HFF-Myc (cell line): Measurements from ENCODE around the gene ZNF670.

Experiments used
- DNase-seq: peaks from one replicate; pipeline ENCODE4 v3.0.0-alpha.2; 2011; ENCODE audit warnings: low read depth; ENCODE audit errors: extremely low read depth
- H3K4me3 ChIP-seq: replicated peaks from 2 replicates; pipeline ENCODE4 v1.5.1; 2011; ENCODE audit warnings: low read depth, mild to moderate bottlenecking, control low read depth, low read length
- TF ChIP-seq, protein P1 (sequence below): IDR thresholded peaks from 2 replicates; pipeline ENCODE4 v1.5.1; 2012; ENCODE audit warnings: mild to moderate bottlenecking, low read depth, low read length, control low read depth; ENCODE audit errors: missing control alignments

The ZNF670 gene

DNA sequence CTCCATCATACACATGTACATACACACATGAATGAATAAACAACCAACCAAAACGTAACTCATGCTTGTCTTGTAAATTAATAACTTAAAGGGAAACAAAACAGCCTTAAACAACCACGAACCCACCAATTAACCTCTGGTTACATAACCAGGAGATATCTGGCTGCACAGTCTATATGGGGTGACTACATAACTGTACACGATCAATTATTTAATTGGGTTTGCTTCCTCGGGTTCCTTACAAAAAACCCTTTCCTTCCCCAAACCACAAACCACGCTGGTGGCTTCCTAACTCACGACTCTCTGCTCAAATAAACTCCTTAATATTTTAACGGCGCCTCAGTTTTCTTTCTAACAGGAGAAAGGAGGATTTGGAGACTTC is 744 bp downstream of the ZNF670 start:
- peak overlapping the region; percentile 84 for H3K4me3 ChIP-seq
- TF ChIP-seq, protein P1, sequence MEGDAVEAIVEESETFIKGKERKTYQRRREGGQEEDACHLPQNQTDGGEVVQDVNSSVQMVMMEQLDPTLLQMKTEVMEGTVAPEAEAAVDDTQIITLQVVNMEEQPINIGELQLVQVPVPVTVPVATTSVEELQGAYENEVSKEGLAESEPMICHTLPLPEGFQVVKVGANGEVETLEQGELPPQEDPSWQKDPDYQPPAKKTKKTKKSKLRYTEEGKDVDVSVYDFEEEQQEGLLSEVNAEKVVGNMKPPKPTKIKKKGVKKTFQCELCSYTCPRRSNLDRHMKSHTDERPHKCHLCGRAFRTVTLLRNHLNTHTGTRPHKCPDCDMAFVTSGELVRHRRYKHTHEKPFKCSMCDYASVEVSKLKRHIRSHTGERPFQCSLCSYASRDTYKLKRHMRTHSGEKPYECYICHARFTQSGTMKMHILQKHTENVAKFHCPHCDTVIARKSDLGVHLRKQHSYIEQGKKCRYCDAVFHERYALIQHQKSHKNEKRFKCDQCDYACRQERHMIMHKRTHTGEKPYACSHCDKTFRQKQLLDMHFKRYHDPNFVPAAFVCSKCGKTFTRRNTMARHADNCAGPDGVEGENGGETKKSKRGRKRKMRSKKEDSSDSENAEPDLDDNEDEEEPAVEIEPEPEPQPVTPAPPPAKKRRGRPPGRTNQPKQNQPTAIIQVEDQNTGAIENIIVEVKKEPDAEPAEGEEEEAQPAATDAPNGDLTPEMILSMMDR: no peak
- DNase-seq: no peak

DNA sequence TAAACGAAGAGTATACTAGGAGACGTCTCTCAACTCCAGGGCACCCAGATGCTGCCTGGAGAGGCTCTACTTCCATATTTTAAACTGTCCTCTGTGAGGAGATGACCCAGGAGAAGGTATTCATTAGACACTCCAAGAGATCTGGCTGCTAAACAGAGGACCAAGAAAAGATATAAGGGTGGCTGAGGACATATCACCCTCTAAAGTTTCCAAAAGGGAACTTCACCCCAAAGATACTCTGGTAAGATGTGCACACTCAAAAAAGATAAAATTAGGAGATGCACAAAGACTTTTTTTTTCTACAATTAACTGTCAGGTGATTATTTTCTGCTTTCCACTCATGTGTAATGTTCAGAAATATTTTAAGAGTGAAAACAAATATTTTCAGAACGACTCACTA is 1.4 kb downstream of the ZNF670 start:
- no peak for DNase-seq
- H3K4me3 ChIP-seq: peak overlapping the region; percentile 84
- TF ChIP-seq, protein P1: no peak

DNA sequence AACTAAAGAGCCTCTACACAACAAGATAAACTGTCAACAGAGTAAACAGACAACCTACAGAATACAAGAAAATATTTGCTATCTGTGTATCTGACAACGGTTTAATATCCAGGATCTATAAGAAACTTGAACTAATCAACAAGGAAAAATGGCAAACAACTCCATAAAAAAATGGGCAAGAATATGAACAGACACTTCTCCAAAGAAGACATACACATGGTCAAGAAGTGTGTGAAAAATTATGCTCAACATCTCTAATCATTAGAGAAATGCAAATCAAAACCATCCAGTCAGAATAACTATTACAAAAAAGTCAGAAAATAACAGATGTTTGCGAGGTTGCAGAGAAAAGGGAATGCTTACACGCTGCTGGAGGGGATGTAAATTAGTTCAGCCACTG is 8.0 kb downstream of the ZNF670 start:
- TF ChIP-seq, protein P1: no peak
- no peak for DNase-seq
- no peak overlapping the region for H3K4me3 ChIP-seq

DNA sequence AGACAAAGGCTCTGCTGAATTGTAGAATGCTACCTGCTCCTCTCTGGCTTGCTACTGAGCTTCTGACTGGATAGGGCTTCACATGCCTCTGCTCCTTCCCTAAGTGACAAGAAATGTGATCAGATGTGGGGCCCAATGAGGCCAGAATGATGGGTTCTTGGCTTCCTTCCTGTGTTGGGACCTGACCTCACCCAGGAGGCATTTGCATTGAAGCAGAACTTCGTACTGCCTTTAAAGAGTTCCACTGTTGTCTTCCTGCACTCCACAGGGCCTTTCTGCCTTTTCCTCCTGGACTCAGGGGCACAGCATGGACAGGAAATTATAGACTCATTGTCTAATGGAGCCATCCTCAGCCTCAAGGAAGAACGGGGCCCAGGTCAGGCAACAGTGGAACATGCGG is 14.3 kb downstream of the ZNF670 start:
- no peak overlapping the region for H3K4me3 ChIP-seq
- TF ChIP-seq, protein P1: no peak
- DNase-seq: no peak

DNA sequence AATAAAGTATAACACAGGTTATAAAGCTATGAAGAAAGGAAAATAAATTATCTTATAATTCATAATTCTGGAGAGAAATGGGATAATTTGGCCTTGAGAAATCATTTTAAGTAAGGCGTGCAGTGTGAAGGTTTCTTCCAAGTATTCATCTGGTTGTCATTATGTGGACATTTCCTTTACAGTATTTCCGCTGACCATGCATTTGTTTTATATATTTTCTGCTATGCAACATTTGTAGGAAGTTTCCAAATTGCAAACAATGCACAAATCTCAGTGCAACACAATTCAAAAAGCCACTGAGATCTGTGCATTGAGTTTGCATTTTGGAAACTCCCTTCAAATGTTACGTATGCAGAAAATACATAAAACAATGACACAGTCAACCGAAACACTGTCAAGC is 17.8 kb downstream of the ZNF670 start:
- TF ChIP-seq, protein P1: no peak
- DNase-seq: no peak
- no peak overlapping the region for H3K4me3 ChIP-seq

DNA sequence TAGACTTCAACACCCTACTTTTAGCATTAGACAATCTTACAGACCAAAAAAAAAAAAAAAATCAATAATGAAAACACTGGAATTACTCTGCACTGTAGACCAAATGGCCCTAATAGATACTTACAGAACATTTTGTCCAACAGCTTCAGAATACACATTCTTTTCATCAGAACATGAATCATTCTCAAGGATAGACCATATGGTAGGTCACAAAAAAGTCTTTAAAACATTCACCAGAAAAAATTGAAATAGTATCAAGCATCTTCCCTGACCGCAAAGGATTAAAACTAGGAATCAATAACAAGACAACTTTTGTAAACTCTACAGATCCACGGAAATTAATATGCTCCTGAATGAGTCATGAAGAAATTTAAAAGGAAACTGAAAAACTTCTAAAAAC is 22.5 kb downstream of the ZNF670 start:
- DNase-seq: no peak
- TF ChIP-seq, protein P1: no peak
- no peak overlapping the region for H3K4me3 ChIP-seq

DNA sequence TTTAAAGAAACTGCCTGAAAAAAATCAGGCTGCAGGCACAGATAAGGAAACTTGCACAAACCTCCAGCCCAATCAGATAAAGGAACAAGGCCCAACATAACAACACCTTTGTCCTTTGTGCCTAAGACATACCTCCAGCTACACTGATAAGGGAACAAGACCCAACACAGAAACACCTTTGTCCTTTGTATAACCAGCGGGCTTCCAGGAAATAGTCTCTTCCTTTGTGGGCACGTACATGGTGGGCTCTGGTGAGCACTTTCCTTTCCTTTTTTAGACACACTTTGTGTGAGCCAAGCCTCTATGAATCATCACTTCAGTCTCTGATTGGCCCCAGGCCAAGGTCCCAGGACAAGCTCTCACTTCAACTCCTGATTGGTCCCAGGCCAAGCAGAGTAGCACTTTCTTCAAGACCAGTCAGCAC is 23.6 kb downstream of the ZNF670 start:
- DNase-seq: no peak
- no peak overlapping the region for H3K4me3 ChIP-seq
- TF ChIP-seq, protein P1: no peak
